GM10266 (cell line): ENCODE data around the gene NUP42.
A peak's percentile ranks its signal among the peaks of the same experiment; 100 is the strongest.
"Not testable (repeated sequence)": the region's sequence is repeated elsewhere in the genome, so short reads cannot be mapped to it uniquely, and the experiment has no call there.

Experiments used
- DNase-seq: peaks from one replicate; pipeline ENCODE4 v3.0.0; 2012; ENCODE audit errors: extremely low spot score
- CTCF ChIP-seq: IDR thresholded peaks from 2 replicates; pipeline ENCODE4 v1.5.1; 2012; ENCODE audit warnings: mild to moderate bottlenecking, low read depth; ENCODE audit not compliant: control insufficient read depth, insufficient read depth; ENCODE audit errors: missing control alignments

NUP42 gene

GRCh38 chr7:23184709-23185359, 3.0 kb downstream of the NUP42 start:
- peak; percentile 44 for TF ChIP-seq CTCF
- DNase-seq = no peak

GRCh38 chr7:23185980-23186379, 4.1 kb downstream of the NUP42 start:
- DNase-seq = no peak
- TF ChIP-seq CTCF = no peak

GRCh38 chr7:23191022-23191421, 9.2 kb downstream of the NUP42 start:
- DNase-seq = no peak

GRCh38 chr7:23193650-23194227, 11.9 kb downstream of the NUP42 start:
- DNase-seq = not testable (repeated sequence)

More at GRCh38 chr7:23191022-23191421, 9.2 kb downstream of the NUP42 start:
- TF ChIP-seq CTCF = no peak

- DNase-seq = no peak
- no peak for TF ChIP-seq CTCF
Measured at GRCh38 chr7:23196306-23196705, 14.5 kb downstream of the NUP42 start.

- DNase-seq = not testable (repeated sequence)
Measured at GRCh38 chr7:23197745-23198144, 15.9 kb downstream of the NUP42 start.

GRCh38 chr7:23200331-23200730, 18.5 kb downstream of the NUP42 start:
- DNase-seq = no peak
- no peak for TF ChIP-seq CTCF

- TF ChIP-seq CTCF = no peak
- DNase-seq = no peak
Measured at GRCh38 chr7:23204241-23204640, 22.4 kb downstream of the NUP42 start.
